ENCODE measurements around the gene STMN3.
"Not testable (repeated sequence)": the region's sequence is repeated elsewhere in the genome, so short reads cannot be mapped to it uniquely, and the experiment has no call there.

STMN3 gene

DNA sequence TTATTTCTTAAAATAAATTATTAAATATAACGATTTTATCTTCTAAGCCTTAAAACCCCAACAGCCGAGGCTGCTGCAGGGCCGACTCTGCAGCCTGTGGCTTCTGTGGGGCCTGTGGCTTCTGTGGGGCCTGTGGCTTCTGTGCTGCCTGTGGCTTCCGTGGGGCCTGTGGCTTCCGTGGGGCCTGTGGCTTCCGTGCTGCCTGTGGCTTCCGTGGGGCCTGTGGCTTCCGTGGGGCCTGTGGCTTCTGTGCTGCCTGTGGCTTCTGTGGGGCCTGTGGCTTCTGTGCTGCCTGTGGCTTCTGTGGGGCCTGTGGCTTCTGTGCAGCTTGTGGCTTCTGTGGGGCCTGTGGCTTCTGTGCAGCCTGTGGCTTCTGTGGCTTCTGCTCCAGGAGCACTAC, 51.5 kb downstream of the STMN3 start:
- DNase-seq, result not testable (repeated sequence)

DNA sequence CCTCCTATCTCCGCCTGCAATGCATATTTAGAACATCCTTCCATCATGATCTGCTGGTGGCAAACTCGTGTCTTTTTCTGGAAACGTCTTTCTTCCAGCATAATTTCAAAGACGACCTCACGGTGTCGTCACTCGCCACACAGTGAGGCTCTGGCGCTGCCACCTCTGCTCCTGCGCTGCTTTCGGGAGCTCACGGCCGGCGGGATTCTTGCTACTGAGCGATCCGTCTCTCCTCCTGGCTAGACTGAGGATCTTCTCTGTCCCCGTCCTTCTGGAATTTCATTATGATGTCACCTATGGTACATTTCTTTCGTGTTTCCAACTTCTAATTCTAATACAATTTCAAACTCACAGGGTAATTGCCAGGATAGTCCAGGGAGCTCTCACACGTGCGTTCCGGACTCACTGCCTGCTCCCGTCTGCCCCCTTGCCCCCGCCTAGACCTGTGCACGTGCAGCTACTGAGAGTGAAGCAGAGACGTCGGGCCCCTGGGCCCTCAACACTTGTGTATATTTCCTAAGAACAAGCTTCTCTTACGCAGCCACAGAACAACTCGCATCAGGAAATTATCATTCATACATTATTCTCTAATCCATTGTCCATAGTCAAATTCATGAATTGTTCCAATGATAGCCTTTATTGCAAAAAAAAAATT, 53.7 kb downstream of the STMN3 start:
- no peak for DNase-seq

DNA sequence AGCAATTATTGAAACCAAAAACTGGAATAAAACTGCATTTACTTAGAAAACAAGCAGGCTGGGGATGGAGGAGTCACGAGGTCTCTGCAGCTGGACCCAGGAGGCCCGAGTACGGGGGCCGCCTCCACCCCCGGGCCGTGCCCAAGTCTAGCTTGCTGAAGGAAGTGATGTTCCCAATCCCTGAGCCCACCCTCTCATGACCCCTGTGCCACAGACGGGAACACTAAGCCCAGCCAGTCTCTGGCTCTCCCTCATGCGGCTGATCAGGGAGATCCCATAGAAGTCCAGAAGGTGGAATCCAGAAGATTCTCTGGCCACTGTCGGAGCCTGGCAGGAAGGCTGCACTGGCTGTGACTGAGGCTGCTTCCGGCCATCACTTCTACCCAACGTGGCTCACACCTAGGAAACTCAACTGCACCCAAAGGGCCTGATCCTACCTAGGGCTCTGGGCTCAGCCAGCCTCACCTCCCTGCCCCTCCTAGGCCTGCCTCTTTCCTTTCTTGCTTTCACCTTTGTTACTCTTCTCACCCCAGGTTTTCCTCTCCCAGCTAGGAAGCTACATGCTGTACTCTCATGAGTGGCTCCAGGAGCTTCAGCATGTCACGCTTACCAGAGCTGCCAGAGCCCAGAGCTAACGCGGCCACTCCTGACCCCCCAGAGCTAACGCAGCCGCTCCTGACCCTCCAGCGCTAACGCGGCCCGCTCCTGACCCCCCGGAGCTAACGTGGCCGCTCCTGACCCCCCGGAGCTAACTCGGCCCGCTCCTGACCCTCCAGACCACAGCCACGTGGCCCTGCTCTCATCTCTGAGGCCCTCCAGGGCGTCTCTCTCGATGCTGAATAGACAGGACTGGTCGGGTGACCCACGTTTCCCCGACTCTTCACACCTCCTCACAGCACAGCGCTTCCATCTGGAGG, 54.5 kb downstream of the STMN3 start:
- no peak for DNase-seq

DNA sequence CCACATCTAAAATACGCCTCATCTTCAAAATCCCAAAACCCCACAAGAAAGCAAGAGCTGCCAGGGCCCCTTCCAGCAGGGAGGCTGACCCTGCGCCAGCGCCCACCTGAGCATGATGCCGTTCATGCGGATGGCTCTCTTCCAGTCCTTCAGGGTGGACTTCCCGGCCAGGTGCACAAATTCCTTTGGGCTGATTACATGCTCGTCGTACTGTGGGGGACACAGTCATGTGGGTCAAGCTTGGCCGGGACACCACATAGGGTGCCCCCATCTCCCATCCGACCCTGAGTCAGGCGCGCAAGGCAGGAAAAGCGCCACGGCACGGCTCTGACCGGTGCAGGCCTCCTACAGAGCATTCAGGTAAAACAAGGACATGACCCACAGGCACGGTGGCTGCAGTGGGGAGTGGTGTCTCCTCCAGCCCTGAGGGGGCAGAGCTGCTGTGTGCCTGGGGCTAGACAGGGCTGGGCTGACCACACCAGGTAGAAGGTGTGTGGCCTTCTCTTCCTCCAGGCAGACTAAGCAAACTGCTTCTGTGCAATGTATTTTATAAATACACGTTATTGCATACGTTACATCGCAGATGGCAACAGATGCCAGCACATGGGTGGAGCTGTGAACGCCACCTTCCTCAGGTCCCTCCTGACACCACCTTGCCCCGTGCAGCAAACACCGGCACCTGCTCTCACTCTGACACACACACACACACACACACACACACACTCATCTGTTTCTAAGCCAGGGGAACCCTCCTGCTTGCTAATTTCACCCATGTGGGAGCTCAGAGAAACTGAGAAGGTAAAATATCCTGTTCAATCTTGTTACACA, 55.4 kb downstream of the STMN3 start:
- DNase-seq, result no peak

DNA sequence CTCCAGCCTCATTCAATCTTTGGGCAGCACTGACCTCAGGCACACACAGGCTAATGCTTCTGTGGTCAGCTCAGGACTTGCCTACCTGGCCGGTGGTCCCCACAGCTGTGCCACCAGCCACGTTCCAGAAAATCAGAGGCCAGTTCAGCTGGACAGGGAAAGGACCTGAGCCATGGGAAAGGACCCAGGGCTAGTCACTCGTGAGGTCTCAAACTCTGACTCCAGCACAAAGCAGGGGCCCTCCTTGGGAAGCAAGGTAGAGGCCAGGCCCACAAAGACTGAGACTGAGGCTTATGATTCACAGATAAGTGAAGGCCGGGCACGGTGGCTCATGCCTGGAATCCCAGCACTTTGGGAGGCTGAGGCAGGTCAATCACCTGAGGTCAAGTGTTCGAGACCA, 56.8 kb downstream of the STMN3 start:
- no peak for DNase-seq

DNA sequence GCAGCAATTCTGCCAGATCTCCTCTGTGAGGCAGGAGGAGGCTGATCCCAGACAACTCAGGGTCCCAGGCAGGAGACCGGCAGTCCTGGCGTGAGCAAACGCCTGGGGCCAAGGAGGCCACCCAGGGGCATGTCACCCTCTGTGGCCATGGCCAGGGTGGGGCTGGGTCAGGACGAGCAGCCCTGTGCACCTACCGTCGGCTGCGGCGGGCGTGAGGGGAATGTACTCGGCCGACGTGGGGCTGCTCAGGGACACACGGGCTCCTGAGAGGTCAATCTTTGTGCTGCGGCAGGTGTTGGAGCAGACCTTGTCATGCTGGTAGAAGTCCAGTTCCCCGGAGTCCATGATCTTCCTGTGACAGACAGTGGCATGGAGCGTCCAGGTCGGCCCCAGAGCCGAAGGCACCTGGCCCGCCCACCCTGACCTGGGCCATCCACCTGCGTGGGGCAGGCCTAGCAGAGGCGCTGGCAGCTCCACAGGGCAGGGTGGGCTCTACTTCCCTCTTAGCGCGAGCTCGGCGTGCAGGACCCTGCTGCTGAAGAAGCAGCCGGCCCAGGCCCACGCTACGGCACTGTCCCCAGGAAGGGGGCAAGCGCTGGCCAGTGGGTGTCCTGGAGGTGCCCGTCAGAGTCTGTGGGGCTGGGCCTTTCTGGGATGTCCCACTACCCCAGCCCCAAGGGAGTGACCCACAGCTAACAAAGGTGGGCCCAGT, 57.7 kb downstream of the STMN3 start:
- no peak for DNase-seq

DNA sequence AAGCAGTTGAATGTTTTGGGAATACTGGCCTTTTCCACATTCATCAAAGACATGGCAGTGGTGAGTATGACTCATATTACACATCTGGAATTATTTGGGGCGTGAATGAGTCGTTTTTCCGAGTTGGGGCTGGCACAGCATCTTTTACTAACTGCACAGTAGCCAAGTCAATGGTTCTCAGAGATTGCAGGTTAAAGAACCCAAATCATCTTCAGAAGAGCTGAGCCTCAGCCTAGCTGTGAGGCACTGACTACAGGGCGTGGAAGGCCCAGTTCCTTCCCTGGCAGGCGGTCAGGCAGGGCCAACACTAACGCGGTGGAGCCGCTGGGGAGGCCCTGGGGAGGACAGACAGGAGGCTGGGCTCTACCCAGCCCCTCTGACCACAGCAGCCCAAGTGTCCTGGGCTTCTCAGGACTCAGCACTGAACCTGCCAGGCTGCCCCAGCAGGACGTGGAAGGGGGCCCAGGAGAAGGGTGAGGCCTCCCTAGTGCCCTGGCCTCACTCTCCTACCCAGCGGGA, 59.1 kb downstream of the STMN3 start:
- DNase-seq, result no peak

DNA sequence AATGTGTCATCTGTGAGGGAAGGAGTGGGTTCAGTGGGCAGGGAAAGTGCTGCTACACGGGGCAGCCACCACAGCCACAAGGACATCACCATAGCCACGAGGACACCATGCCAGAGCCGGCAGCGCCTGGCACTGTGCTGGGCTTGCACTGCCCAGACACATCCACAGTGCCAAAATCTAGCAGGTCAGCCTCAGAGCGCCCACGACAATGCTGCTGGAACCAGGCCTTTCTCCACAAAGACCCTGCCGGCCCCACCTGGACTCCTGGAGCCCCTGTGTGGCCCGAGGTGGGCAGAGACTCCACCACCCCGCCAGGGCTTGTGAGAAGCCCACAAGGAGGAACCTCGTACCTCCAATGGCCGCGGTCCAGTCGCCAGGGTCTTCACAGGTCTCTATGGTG, 60.6 kb downstream of the STMN3 start:
- DNase-seq, result no peak

DNA sequence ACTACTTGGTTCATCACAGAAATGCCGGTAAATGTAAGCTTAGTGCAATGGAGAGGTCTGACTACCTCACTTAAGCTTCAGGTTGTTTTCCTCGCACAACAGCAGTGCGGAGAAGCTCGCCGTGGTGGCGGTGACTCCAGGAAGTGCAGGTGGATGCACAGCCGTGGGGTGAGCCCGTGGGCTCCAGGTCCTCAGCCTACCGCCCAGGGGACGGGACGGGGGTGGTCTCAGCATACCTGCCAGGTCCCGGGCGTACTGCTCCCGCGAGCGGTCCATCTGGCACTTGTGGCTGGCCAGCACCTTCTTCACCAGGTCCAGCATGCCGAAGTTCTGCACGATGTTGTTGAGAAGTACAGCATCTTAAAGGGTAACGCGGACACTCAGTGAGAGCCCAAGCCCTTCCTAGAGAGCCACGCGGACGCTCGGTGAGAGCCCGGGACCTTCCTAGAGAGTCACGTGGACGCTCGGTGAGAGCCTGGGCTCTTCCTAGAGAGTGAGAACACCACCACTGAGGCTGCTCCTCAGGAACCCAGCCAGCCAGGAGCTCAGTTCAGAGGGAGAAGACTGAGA, 61.4 kb downstream of the STMN3 start:
- no peak for DNase-seq

DNA sequence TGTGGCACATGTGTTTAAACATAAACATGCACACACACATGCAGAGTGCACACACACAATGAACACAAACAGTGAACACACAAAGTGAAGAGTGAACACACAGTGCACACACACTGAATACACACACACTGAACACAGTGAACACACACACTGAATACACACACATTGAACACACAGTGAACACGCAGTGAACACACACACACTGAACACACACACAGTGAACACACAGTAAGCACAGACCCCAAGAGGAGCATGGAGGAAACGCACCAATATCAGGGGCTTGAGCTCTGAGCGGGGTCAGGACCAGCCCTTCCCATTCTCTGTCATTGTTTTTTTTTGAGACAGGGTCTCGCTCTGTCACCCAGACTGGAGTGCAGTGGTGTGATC, 62.1 kb downstream of the STMN3 start:
- DNase-seq, result no peak

DNA sequence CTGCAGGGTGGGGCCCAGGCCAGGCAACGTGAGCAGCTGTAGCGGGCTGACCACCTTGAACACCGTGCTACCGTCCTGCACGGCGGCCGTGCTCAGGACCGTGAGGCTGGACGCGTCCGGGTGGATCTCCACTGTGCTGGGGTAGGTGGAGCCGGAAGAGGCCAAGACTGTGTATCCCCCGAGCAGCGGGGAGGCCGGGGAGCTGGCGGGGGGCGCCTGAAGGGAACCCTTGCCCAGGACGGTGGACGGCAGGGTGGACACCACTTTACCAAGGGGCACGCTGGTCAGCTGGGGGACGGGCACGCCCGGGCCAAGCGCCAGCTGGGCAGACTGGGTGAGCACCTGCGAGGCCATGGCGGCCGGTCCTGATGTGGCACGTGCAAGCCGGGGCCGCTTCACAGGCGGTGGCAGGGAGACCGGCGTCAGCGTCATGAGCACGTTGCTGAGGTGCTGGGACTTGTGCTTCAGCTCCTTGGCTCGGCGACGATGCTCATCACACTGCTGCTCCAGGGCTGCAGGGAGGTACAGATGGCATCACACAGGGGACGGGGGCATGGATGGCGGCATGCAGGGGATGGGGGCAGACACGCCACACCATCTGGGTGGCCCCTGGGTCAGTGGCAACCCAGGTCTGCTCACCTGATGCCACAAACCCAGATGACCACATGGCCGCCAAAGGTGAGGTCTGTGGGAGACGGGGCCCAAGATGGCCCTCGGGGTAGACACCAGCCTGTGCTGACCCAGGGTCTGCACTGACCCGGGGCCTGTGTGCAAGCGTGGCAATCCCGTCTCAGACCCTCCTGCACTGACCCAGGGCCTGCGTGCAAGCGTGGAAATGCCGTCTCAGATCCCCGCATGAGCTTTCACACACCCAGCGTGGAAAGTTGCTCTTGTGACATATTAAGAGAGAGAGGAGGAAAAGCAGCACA, 62.7 kb downstream of the STMN3 start:
- no peak for DNase-seq

All from eye (tissue), 1 donor.